Prostate gland (tissue), 2 donors: ENCODE results near the gene MYO6.

Experiments
- CTCF ChIP-seq, 4 experiments: fragments of 200-600 bp in 2 of 4; fragments of 450-650 bp in 2 of 4; sonication (generic) in 2 of 4; IDR thresholded peaks; 1 replicate in 3 of 4; 2 replicates in 1 of 4; pipeline ENCODE4 v1.5.1; 2016 to 2019; ENCODE audit warnings: antibody characterized with exemption in 4 of 4, mild to moderate bottlenecking in 2 of 4, moderate library complexity in 2 of 4
- POLR2A ChIP-seq: fragments of 450-650 bp; IDR thresholded peaks from one replicate; pipeline ENCODE4 v1.6.1; 2016; ENCODE audit warnings: antibody characterized with exemption, mild to moderate bottlenecking
- POLR2AphosphoS5 ChIP-seq: sonication (generic); formaldehyde crosslinking; IDR thresholded peaks from one replicate; pipeline ENCODE4 v1.6.1; 2017; ENCODE audit warnings: antibody characterized with exemption

- no peak for TF ChIP-seq CTCF (IDR thresholded peaks at IDR 0.05)
- no peak for TF ChIP-seq POLR2AphosphoS5
- no peak for TF ChIP-seq POLR2A
These were observed 143.3 kb downstream of the MYO6 start for GRCh38 chr6:75892384-75892783.
